OCI-LY3 (cell line): ENCODE measurements around the gene CEP70.
A peak's percentile ranks its signal among the peaks of the same experiment; 100 is the strongest.

Source experiments
- H2AFZ ChIP-seq: fragments of 200-600, 300-600 bp; shearing (Covaris generic); 2 replicates; pipeline ENCODE4 v1.6.0; 2014; ENCODE audit warnings: antibody characterized with exemption, low read depth, low read length
- H3K27ac ChIP-seq: fragments of 200-600, 300-600 bp; sonication (generic); 2 replicates; pipeline ENCODE4 v1.5.1; 2014; ENCODE audit warnings: mild to moderate bottlenecking, low read length, moderate library complexity, mixed read lengths
- H3K27me3 ChIP-seq: fragments of 200-600, 300-600 bp; sonication (generic); 2 replicates; pipeline ENCODE4 v1.6.1; 2014; ENCODE audit warnings: low read depth, low read length, mixed read lengths
- H3K36me3 ChIP-seq: fragments of 200-600, 300-600 bp; sonication (generic); replicated peaks from 2 replicates; pipeline ENCODE3; 2014; ENCODE audit warnings: low read depth, low read length, mixed read lengths
- H3K4me1 ChIP-seq: fragments of 300-600, 200-600 bp; sonication (generic); 2 replicates; pipeline ENCODE4 v1.6.1; 2014; ENCODE audit warnings: low read length, mixed read lengths
- H3K4me2 ChIP-seq: fragments of 200-600, 300-600 bp; sonication (generic); 2 replicates; pipeline ENCODE4 v1.6.1; 2014; ENCODE audit warnings: low read length, mixed read lengths
- H3K4me3 ChIP-seq: fragments of 300-600, 200-600 bp; sonication (generic); 2 replicates; pipeline ENCODE4 v1.5.1; 2014; ENCODE audit warnings: antibody characterized with exemption, mild to moderate bottlenecking, low read length, moderate library complexity
- H3K79me2 ChIP-seq: fragments of 300-600, 200-600 bp; shearing (Covaris generic); 2 replicates; pipeline ENCODE4 v1.6.1; 2014; ENCODE audit warnings: mild to moderate bottlenecking, low read length, mixed read lengths
- H3K9ac ChIP-seq: fragments of 300-600, 200-600 bp; shearing (Covaris generic); 2 replicates; pipeline ENCODE4 v1.6.0; 2014; ENCODE audit warnings: mild to moderate bottlenecking, low read length, moderate library complexity
- H3K9me3 ChIP-seq: fragments of 200-600, 300-600 bp; shearing (Covaris generic); 2 replicates; pipeline ENCODE4 v1.6.1; 2014; ENCODE audit warnings: low read length, mixed read lengths; ENCODE audit not compliant: insufficient read depth
- H4K20me1 ChIP-seq: fragments of 200-600, 300-600 bp; sonication (generic); 2 replicates; pipeline ENCODE4 v1.6.1; 2016; ENCODE audit warnings: low read length, mixed read lengths; ENCODE audit not compliant: insufficient read depth
- EZH2phosphoT487 ChIP-seq: fragments of 200-600 bp; shearing (Covaris generic); IDR thresholded peaks from 2 replicates; pipeline ENCODE4 v1.6.1; 2018; ENCODE audit warnings: antibody characterized with exemption, mixed run types, low read depth
- TF ChIP-seq, protein P1 (sequence below): fragments of 200-600, 300-600 bp; sonication (generic); IDR thresholded peaks from 2 replicates; pipeline ENCODE4 v1.5.1; 2014; ENCODE audit warnings: antibody characterized with exemption, low read length, low read depth

Gene CEP70

DNA sequence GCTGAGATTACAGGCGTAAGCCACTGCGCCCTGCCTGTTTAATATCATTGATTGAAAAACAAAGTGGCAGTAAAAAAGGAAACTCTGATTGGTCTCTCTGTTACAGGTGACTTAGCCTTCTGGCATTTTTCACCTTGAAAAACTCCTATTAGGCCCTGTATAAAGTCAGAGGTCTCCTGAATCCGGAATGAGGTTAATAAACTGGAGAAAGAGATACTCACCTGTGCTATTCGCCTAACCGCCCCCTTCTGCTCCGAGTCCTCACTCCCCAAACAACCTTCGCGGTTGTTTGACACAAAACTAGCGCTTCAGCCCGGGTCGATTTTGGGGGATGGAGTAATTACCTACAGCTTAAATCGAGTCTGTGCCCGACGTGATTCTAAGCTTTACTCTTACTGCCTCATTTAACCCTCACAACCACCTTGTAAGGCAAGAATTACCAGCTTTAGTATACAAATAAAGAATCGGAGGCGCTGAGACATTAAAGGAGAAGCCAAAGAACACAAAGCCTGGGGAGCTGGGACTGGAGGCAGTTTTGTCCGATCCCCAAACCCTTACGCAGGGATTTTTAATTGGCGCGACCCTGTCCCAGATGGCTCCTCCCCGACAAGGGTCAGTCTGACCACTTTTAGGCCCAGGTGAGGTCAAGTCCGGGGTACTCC lies 441 bp downstream of the CEP70 start:
- Histone ChIP-seq H4K20me1 (no peaks in the 10 kb centered on the region), H3K36me3 (no peaks in the 10 kb centered on the region), H3K9ac (peak overlapping the region; percentile 92), H2AFZ (peak overlapping the region; percentile 91), H3K27ac (peak overlapping the region; percentile 86), H3K9me3 (no peaks in the 10 kb centered on the region), H3K4me2 (peak overlapping the region; percentile 96), H3K27me3 (no peaks in the 10 kb centered on the region), H3K4me3 (peak overlapping the region; percentile 93), H3K79me2 (no peaks in the 10 kb centered on the region), H3K4me1 (peaks cover 42% of the 10 kb centered on the region)
- TF ChIP-seq EZH2phosphoT487 = no peak
- TF ChIP-seq, protein P1, sequence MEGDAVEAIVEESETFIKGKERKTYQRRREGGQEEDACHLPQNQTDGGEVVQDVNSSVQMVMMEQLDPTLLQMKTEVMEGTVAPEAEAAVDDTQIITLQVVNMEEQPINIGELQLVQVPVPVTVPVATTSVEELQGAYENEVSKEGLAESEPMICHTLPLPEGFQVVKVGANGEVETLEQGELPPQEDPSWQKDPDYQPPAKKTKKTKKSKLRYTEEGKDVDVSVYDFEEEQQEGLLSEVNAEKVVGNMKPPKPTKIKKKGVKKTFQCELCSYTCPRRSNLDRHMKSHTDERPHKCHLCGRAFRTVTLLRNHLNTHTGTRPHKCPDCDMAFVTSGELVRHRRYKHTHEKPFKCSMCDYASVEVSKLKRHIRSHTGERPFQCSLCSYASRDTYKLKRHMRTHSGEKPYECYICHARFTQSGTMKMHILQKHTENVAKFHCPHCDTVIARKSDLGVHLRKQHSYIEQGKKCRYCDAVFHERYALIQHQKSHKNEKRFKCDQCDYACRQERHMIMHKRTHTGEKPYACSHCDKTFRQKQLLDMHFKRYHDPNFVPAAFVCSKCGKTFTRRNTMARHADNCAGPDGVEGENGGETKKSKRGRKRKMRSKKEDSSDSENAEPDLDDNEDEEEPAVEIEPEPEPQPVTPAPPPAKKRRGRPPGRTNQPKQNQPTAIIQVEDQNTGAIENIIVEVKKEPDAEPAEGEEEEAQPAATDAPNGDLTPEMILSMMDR = no peak

DNA sequence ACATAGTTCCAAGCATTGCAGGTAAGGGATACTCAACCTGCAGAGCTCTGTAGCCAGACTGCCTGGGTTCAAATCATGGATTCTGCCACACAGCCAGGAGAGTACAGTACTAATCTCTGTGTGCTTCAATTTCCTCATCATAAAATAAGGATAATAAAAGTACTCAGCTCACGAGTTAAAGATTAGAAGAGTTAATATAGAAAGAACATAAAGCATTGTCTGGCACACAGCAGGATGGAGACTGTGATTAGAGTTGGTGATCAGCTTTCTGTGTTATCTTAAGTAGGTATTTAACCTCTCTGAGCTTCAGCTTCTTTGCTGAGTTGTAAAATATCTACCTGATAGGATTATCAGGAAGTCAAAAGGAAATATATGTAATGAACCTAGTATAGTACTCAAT lies 2.7 kb downstream of the CEP70 start:
- Histone ChIP-seq H3K27me3 (no peaks in the 10 kb centered on the region), H3K79me2 (no peaks in the 10 kb centered on the region), H3K4me2 (no peak overlapping the region)

DNA sequence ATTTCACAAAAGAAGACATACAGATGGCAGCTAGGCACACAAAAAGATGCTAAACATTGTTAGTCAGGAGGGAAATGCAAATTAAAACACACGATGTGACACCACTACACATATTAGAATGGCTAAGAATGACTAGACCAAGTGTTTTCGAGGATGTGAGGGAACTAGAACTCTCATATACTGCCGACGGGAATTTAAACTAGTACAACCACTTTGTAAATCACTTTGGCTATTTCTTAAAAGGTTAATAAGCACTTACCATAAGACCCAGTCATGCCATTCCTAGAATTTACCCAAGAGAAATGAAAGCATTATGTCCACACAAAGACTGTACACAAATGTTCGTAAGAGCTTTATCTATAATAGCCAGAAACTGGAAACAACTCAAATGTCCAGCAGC lies 5.6 kb downstream of the CEP70 start:
- H3K4me1 ChIP-seq = peaks cover 5% of the 10 kb centered on the region; the same call in 1 of the 2 replicates
- no peak overlapping the region for H3K9ac ChIP-seq
- H2AFZ ChIP-seq = no peak overlapping the region
- no peak overlapping the region for H3K4me3 ChIP-seq
- no peak overlapping the region for H3K27ac ChIP-seq
- no peaks in the 10 kb centered on the region for H4K20me1 ChIP-seq
- no peak overlapping the region for H3K4me2 ChIP-seq
- TF ChIP-seq, protein P1 = no peak
- no peak for TF ChIP-seq EZH2phosphoT487
- H3K27me3 ChIP-seq = no peaks in the 10 kb centered on the region
- H3K79me2 ChIP-seq = no peaks in the 10 kb centered on the region
- no peaks in the 10 kb centered on the region for H3K36me3 ChIP-seq
- no peaks in the 10 kb centered on the region for H3K9me3 ChIP-seq

More for the DNA sequence above, 2.7 kb downstream of the CEP70 start:
- no peak overlapping the region for H3K27ac ChIP-seq
- H3K4me3 ChIP-seq = no peak overlapping the region
- H4K20me1 ChIP-seq = no peaks in the 10 kb centered on the region
- H3K9me3 ChIP-seq = no peaks in the 10 kb centered on the region
- H3K36me3 ChIP-seq = no peaks in the 10 kb centered on the region
- TF ChIP-seq, protein P1 = no peak
- H2AFZ ChIP-seq = no peak overlapping the region
- H3K9ac ChIP-seq = no peak overlapping the region
- peaks cover 21% of the 10 kb centered on the region for H3K4me1 ChIP-seq

DNA sequence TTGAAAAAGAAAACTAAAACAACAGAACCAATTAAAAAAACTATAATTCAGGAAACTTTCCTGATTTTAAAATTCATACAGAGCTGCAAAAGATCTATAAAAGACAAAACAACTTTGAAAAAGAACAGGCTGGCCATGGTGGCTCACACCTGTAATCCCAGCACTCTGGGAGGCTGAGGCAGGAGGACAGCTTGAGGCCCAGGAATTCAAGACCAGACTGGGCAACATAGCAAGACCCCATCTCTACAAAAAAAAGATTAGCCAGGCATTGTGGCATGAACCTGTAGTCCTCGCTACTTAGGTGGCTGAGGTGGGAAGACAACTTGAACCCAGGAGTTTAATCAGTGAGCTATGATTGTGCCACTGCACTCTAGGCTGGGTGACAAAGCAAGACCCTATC lies 6.7 kb downstream of the CEP70 start:
- no peak for TF ChIP-seq EZH2phosphoT487
- TF ChIP-seq, protein P1 = no peak
- no peak overlapping the region for H3K4me2 ChIP-seq
- no peaks in the 10 kb centered on the region for H3K36me3 ChIP-seq
- no peak overlapping the region for H3K27ac ChIP-seq
- no peaks in the 10 kb centered on the region for H3K27me3 ChIP-seq
- no peaks in the 10 kb centered on the region for H3K9me3 ChIP-seq
- H4K20me1 ChIP-seq = no peaks in the 10 kb centered on the region
- H3K9ac ChIP-seq = no peak overlapping the region
- H3K4me3 ChIP-seq = no peak overlapping the region
- peaks cover 6% of the 10 kb centered on the region; the same call in 1 of the 2 replicates for H3K4me1 ChIP-seq
- H2AFZ ChIP-seq = no peak overlapping the region
- H3K79me2 ChIP-seq = no peaks in the 10 kb centered on the region
